ENCODE measurements around the gene TMOD3.

Gene TMOD3

GRCh38 chr15:51908316-51908715 lies 78.9 kb downstream of the TMOD3 start:
- no peak for DNase-seq (ENCODE audit: low spot score)

DNA sequence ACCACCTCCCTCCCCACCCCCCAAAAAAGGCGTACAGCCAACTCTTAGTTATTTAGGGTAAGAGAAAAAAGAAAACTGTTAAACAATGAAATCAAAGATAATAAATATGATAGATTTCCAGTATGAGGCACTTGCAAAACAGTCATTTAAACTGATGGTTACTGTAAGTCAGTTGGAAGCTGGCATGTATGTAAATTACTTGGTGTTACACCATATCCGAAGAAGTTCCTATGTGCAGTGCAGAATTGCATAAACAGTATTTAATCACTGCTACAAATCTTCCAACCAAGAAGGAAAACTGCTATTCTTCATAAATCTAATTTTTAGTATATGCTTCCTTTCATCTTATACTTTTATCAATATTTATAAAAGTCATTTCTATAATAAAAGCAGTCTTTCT lies 80.1 kb downstream of the TMOD3 start:
- no peak for DNase-seq (ENCODE audit: low spot score)

DNA sequence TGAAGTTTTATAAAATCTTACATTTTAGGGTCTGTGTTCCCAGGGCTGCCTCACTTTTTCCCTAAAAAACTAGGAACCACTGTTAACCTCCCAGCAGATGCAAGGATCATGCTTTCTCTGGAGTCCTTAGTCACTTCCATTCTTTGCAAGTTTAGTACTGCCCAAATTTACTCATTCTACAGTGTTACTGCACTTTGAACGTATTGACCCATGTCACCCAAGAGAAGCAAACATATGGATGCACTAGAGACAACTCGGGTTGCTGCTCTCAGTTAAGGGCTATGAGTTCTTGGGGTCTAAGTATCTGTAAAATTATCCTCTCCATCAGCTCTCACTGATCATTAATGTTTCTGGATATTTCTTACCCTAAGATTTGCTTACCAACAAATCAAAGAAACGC lies 83.1 kb downstream of the TMOD3 start:
- DNase-seq (ENCODE audit: low spot score), result no peak

DNA sequence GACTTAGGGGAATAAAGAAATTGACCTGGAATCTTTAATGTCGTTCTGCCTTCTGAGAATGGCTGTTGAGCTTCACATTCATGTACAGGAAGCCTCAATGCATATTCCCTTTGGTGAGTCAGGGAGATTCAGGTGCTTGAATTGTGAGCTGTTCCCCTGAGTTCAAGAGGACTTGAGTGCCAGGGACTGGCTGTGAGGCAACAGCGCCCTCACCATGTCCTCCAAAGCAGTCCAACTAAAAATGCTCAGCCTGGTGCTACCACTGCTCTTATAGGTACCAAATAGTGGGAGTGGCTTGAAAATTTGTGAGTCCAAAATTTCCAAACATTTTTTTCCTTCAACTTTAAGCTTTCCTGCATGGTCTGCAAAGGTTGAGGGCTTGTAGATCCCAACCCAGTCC lies 88.0 kb downstream of the TMOD3 start:
- DNase-seq (ENCODE audit: low spot score), result peak; percentile 16

- DNase-seq (ENCODE audit: low spot score), result no peak
Observed at GRCh38 chr15:51924156-51925068, 95.0 kb downstream of the TMOD3 start.

DNA sequence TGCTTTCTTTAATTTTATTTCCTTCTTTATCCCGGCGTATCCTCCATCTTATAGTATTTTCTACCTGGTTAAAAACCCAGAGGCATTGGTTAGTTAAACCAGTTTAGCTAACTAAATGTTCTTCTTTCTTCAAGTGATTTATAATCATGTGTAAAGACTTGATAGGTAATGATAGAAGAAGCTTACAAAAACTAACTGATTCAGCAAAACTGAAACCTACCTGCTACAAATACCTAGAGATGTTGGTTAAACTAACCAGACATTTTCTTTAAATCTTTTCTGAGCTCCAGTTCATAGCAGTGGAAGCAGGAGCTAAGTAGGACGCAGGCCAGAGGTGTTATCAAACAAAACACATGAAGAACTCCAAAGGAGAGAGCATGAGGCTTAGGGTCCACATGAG lies 97.4 kb downstream of the TMOD3 start:
- no peak for DNase-seq (ENCODE audit: low spot score)

DNA sequence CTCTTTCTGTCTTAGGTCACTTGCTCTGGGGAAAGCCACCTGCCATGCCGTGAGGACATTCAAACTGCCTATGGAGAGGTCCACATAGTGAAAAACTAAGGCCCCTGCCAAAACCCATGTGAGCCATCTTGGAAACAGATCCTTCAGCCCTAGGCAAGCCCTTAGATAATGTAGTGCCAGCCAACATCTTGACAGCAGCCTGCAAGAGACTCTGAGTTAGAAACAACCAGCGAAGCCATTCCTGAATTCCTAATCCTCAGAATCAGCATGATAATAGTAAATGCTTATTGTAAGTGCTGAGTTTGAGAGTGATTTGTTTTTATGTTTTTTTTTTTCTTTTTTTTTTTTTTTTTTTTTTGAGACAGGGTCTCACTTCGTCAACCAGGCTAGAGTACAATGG lies 101.6 kb downstream of the TMOD3 start:
- no peak for DNase-seq (ENCODE audit: low spot score)

DNA sequence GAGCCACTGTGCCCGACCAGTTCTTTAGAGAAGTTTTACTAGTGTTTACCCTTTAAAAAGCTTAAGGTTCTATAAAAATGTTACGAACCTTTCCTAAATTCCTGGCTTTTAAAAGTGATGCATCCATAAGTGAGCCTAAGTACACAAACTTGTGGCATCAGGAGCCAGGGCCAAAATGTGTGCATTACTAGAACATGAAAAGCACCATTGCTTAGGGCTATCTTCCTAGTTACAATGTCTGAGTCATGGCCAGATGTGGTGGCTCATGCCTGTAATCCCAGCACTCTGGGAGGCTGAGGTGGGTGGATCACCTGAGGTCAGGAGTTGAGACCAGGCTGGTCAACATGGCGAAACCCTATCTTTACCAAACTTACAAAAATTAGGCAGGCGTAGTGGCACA lies 102.2 kb downstream of the TMOD3 start:
- DNase-seq (ENCODE audit: low spot score), result no peak

DNA sequence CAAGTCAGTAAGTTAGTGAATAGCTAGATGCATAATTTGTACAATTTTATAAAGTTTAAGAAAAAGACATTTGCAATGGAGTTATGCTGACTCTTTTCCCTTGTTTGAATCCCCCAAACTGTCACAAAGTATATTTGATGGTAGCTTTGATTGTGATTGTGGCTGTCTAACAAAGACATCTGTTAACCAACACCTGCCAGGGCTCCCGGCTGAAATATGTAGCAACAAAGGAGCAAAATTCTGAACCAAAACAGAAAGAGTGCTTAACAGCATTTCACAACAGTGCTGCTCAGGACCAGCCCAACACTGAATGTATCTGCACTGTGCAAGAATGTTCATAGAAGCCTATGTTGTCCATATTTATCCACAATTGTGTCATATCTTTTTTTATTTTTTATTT lies 102.7 kb downstream of the TMOD3 start:
- no peak for DNase-seq (ENCODE audit: low spot score)

DNA sequence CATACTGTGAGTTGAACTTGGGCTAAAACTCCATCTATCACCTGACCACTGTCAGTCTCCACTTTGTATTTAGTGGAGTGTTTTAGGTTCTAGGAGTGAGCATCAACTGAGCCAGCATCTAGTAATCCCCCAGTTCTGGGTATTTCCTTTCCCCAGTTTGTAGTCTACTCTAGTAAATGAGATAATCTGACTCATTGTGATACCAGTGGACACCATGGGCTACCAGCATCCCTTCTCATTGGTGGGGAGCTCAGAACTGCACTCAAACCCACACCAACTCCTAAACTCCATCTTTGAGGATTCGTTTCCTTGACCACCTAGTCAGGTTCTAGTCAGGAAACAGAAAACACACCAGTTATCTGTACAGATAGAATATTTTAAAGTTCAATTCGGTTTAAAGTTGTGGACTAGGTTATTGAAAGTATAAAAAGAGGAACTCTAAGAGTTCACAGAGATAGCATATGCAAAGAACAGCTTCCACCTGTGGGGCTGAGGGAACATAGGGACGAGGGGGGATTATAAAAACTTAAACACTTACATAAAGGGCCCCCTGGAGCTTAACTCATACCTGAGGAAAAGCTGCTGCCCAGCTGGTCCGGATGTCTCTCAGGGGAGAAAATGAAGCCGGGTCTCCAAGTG lies 106.1 kb downstream of the TMOD3 start:
- no peak for DNase-seq (ENCODE audit: low spot score)

DNA sequence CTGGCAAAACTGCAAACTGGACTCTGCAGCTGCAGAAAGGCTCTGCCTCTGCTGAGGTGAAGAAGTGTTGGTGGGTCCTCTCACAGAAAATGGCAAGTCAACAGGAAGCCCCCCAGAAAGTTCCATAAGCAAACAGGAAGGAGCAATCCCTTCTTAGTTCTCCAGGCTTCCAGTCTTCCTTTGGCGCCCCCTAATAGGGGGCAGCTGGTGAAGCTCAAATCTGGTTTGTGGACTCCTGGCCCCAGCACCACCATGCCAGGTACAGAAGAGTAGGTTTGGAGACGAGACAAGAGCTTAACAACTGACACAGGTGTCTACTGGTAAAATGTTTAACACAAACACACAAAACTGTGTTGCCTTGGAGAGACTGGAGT lies 106.6 kb downstream of the TMOD3 start:
- no peak for DNase-seq (ENCODE audit: low spot score)

DNA sequence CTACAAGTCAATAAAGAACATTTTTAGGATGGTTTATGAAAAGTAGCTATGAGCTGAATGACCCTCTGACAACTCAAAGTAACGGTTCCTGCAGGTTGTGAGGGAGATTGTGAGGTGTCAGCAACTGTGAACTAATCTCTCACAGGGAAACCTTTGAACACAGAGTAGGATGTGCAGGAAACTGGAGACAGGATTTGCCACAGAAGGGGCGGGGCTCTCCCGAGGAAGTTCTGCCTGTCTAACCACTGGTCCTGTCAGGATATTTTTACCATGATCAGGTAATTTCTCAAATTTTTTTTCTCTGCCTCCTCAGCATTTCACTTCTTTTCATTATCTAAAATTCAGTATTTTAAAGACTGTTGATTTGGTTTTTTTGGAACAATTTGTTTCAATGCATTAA lies 108.8 kb downstream of the TMOD3 start:
- no peak for DNase-seq (ENCODE audit: low spot score)

- DNase-seq (ENCODE audit: low spot score), result no peak
Observed at GRCh38 chr15:51939216-51939615, 109.8 kb downstream of the TMOD3 start.

DNA sequence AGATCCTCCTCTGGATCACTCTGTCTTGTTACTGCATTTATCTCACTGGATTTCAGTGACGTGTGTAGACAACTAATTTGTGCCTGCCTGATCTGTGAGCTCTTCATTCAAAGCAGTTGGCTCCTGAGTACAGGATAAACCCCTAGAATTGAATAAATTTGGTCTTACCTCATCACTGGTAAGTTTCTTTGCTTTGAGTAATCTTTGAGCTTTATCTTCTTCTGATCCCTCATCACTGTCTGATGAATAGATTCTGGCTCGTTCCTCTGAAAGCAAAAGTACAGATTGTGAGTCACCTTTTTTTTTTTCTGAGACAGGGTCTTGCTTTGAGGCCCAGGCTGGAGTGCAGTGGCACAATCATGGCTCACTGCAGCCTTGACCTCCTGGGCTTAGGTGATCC lies 117.7 kb downstream of the TMOD3 start:
- no peak for DNase-seq (ENCODE audit: low spot score)

- no peak for DNase-seq (ENCODE audit: low spot score)
Observed at GRCh38 chr15:51952805-51953204, 123.4 kb downstream of the TMOD3 start.

DNA sequence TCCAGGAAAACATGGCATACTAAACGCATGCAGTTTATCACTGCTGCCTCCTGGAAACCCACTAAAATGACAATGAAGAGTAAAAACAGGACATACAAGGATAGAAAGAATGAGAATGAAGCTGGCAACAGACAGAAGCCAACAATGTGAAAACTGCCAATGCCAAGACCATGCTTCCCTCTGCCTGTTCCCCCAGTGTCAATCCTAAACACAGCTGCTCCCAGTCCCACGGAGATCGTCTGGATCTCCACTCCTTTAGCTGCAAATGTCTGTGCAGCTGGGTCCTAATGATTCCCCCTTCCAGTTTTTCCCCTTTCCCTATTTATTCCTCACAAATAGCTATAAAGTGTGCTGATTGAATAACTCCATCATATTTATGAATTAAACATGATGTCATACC lies 126.1 kb downstream of the TMOD3 start:
- DNase-seq (ENCODE audit: low spot score), result no peak
